ENCODE data around the gene KCNK6.
"Not testable (repeated sequence)": the region's sequence is repeated elsewhere in the genome, so short reads cannot be mapped to it uniquely, and the experiment has no call there.

Gene KCNK6

GRCh38 chr19:38324431-38324830 lies 4.8 kb downstream of the KCNK6 start:
- no peak for DNase-seq (ENCODE audit: low spot score)

- no peak for DNase-seq (ENCODE audit: low spot score)
These were observed 6.9 kb downstream of the KCNK6 start for GRCh38 chr19:38326591-38326990.

- DNase-seq (ENCODE audit: low spot score): no peak
These were observed 10.0 kb downstream of the KCNK6 start for GRCh38 chr19:38329651-38330050.

- DNase-seq (ENCODE audit: low spot score): no peak
These were observed 12.1 kb downstream of the KCNK6 start for GRCh38 chr19:38331728-38332127.

GRCh38 chr19:38333245-38333644 lies 13.6 kb downstream of the KCNK6 start:
- DNase-seq (ENCODE audit: low spot score): no peak

GRCh38 chr19:38335949-38336637 lies 16.4 kb downstream of the KCNK6 start:
- DNase-seq (ENCODE audit: low spot score): peak; percentile 96

GRCh38 chr19:38336638-38337359 lies 17.2 kb downstream of the KCNK6 start:
- DNase-seq (ENCODE audit: low spot score): peak; percentile 90

- no peak for DNase-seq (ENCODE audit: low spot score)
These were observed 17.7 kb downstream of the KCNK6 start for GRCh38 chr19:38337360-38337653.

GRCh38 chr19:38339011-38339410 lies 19.4 kb downstream of the KCNK6 start:
- not testable (repeated sequence) for DNase-seq (ENCODE audit: low spot score)

GRCh38 chr19:38340927-38341326 lies 21.3 kb downstream of the KCNK6 start:
- DNase-seq (ENCODE audit: low spot score): no peak

- DNase-seq (ENCODE audit: low spot score): no peak
These were observed 27.2 kb downstream of the KCNK6 start for GRCh38 chr19:38346837-38347236.

GRCh38 chr19:38350883-38351282 lies 31.2 kb downstream of the KCNK6 start:
- DNase-seq (ENCODE audit: low spot score): no peak

- no peak for DNase-seq (ENCODE audit: low spot score)
These were observed 32.3 kb downstream of the KCNK6 start for GRCh38 chr19:38351865-38352395.

GRCh38 chr19:38352611-38353010 lies 33.0 kb downstream of the KCNK6 start:
- no peak for DNase-seq (ENCODE audit: low spot score)

- no peak for DNase-seq (ENCODE audit: low spot score)
These were observed 36.4 kb downstream of the KCNK6 start for GRCh38 chr19:38355728-38356725.

GRCh38 chr19:38358071-38358470 lies 38.4 kb downstream of the KCNK6 start:
- no peak for DNase-seq (ENCODE audit: low spot score)

GRCh38 chr19:38359242-38360021 lies 39.8 kb downstream of the KCNK6 start:
- no peak for DNase-seq (ENCODE audit: low spot score)

GRCh38 chr19:38360351-38360750 lies 40.7 kb downstream of the KCNK6 start:
- DNase-seq (ENCODE audit: low spot score): no peak

GRCh38 chr19:38360839-38361631 lies 41.4 kb downstream of the KCNK6 start:
- DNase-seq (ENCODE audit: low spot score): no peak

- DNase-seq (ENCODE audit: low spot score): no peak
These were observed 42.0 kb downstream of the KCNK6 start for GRCh38 chr19:38361633-38362075.
